Measurements from ENCODE around the gene FOXJ3.

The FOXJ3 gene

GRCh38 chr1:42322577-42322976 is 12.5 kb downstream of the FOXJ3 start:
- TF ChIP-seq, protein P1, sequence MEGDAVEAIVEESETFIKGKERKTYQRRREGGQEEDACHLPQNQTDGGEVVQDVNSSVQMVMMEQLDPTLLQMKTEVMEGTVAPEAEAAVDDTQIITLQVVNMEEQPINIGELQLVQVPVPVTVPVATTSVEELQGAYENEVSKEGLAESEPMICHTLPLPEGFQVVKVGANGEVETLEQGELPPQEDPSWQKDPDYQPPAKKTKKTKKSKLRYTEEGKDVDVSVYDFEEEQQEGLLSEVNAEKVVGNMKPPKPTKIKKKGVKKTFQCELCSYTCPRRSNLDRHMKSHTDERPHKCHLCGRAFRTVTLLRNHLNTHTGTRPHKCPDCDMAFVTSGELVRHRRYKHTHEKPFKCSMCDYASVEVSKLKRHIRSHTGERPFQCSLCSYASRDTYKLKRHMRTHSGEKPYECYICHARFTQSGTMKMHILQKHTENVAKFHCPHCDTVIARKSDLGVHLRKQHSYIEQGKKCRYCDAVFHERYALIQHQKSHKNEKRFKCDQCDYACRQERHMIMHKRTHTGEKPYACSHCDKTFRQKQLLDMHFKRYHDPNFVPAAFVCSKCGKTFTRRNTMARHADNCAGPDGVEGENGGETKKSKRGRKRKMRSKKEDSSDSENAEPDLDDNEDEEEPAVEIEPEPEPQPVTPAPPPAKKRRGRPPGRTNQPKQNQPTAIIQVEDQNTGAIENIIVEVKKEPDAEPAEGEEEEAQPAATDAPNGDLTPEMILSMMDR (IDR thresholded peaks at IDR 0.05; ENCODE audit: control extremely low read depth, extremely low read depth, low read depth, missing control alignments): no peak
- DNase-seq (ENCODE audit: extremely low spot score): no peak
- ChIA-PET POLR2A (no interaction called here), CTCF (no interaction called here)

- no peak for DNase-seq (ENCODE audit: extremely low spot score)
- TF ChIP-seq, protein P1 (IDR thresholded peaks at IDR 0.05; ENCODE audit: control extremely low read depth, extremely low read depth, low read depth, missing control alignments): no peak
- ChIA-PET POLR2A (no interaction called here), CTCF (interaction anchor here (2.1 kb wide), 1 partner anchor 11 kb away, joined by 7 read pairs; no protein-coding TSS in a partner anchor)
Observed at GRCh38 chr1:42321731-42322130, 13.3 kb downstream of the FOXJ3 start.

GRCh38 chr1:42320708-42321107 is 14.3 kb downstream of the FOXJ3 start:
- DNase-seq (ENCODE audit: extremely low spot score): no peak
- POLR2A ChIA-PET: no interaction called here

DNA sequence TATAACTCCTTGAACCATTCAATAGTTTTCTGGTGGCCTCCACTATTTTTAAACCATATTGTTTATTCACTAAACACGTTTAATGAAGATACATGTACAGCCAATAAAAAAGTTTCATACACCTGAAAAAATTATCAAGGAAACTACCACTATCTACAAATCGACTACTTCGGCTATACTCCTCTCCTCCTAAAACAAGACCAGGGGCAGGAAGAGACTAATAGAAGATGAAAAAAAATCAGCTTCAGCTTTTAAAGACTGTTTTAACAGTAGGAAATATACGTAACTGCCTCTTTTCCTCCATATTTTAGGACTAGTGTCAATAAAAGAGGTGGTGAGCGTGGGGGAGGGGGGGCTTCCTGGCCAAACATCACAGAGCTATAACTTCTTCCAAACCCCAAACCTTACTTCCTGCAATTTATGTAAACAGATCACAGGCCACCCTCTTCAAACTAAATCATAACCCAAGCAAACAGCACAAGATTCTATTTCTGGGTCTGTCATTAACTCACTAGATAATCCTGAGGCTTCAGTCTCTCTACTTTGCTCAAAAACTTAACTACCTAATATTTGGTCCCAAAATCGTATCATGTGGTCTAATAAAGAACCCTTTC is 15.1 kb downstream of the FOXJ3 start:
- ChIA-PET POLR2A (no interaction called here), CTCF (interaction anchor here (1.3 to 2.1 kb wide), 2 partner anchors 12 to 128 kb away, joined by 3 to 7 read pairs; no protein-coding TSS in a partner anchor)
- no peak for DNase-seq (ENCODE audit: extremely low spot score)

More at GRCh38 chr1:42320708-42321107, 14.3 kb downstream of the FOXJ3 start:
- CTCF ChIA-PET: interaction anchor here (1.3 to 2.1 kb wide), 2 partner anchors 12 to 129 kb away, joined by 3 to 7 read pairs; no protein-coding TSS in a partner anchor
- TF ChIP-seq, protein P1 (IDR thresholded peaks at IDR 0.05; ENCODE audit: control extremely low read depth, extremely low read depth, low read depth, missing control alignments): no peak

DNA sequence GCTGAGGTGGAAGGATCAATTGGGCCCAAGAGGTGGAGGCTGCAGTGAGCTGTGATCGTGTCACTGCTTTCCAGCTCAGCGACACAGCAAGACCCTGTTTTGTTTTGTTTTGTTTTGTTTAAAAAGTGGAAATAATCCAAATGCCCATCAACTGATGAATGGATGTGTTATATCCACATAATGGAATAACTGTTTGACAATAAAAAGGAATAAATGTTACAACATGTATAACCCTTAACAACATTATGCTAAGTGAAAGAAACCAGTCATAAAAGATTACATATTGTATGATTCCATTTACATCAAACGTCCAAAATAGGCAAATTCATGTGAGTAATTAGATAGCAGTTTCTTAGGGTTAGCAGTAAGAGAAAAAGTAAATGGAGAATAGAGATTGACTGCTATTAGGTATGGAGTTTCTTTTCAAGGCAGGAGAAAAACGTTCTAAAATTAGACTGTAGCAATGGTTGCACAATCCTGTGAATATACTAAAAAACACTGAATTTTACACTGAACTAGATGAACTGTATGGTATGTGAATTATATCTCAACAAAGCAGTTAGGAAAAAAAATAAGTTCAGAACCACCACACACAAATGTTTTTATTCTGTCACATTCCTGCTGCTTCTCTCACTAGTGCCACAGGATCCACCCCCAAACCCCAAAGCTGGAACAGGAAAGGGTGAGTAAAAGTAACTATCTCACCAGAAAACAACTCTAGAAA is 15.7 kb downstream of the FOXJ3 start:
- ChIA-PET CTCF (interaction anchor here (1.3 to 2.1 kb wide), 2 partner anchors 13 to 128 kb away, joined by 3 to 7 read pairs; no protein-coding TSS in a partner anchor), POLR2A (no interaction called here)
- TF ChIP-seq, protein P1 (IDR thresholded peaks at IDR 0.05; ENCODE audit: control extremely low read depth, extremely low read depth, low read depth, missing control alignments): no peak
- no peak for DNase-seq (ENCODE audit: extremely low spot score)

More for the DNA sequence above, 15.1 kb downstream of the FOXJ3 start:
- TF ChIP-seq, protein P1 (IDR thresholded peaks at IDR 0.05; ENCODE audit: control extremely low read depth, extremely low read depth, low read depth, missing control alignments): no peak

- ChIA-PET POLR2A (no interaction called here), CTCF (no interaction called here)
- no peak for DNase-seq (ENCODE audit: extremely low spot score)
- TF ChIP-seq, protein P1 (IDR thresholded peaks at IDR 0.05; ENCODE audit: control extremely low read depth, extremely low read depth, low read depth, missing control alignments): no peak
Observed at GRCh38 chr1:42318601-42319000, 16.4 kb downstream of the FOXJ3 start.

Data from GM10248 (cell line).